Measurements from ENCODE around the gene PTGER2.

GRCh38 chr14:52339262-52339661 is 25.1 kb downstream of the PTGER2 start:
- no peak for TF ChIP-seq NFIC (IDR thresholded peaks at IDR 0.05)
- TF ChIP-seq TEAD4 (IDR thresholded peaks at IDR 0.05) = no peak
- no peak for TF ChIP-seq FOXM1 (IDR thresholded peaks at IDR 0.05; ENCODE audit: borderline replicate concordance, low read depth)
- TF ChIP-seq, protein P1, sequence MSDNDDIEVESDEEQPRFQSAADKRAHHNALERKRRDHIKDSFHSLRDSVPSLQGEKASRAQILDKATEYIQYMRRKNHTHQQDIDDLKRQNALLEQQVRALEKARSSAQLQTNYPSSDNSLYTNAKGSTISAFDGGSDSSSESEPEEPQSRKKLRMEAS (IDR thresholded peaks at IDR 0.05) = no peak
- TF ChIP-seq TCF12 (IDR thresholded peaks at IDR 0.05; ENCODE audit: low read depth) = no peak
- TF ChIP-seq YY1 (IDR thresholded peaks at IDR 0.05; ENCODE audit: low read depth) = no peak
- no peak for TF ChIP-seq REST (IDR thresholded peaks at IDR 0.05; ENCODE audit: low read depth)
- TF ChIP-seq TAF1 (IDR thresholded peaks at IDR 0.05; ENCODE audit: low read depth) = no peak
- no peak for TF ChIP-seq EP300 (IDR thresholded peaks at IDR 0.05; ENCODE audit: borderline replicate concordance)
- no peak for TF ChIP-seq EGR1 (IDR thresholded peaks at IDR 0.05)
- no peak for TF ChIP-seq USF1 (IDR thresholded peaks at IDR 0.05)
- no peak for TF ChIP-seq RAD21 (IDR thresholded peaks at IDR 0.05; ENCODE audit: low read depth)
- no peak for TF ChIP-seq CEBPB (IDR thresholded peaks at IDR 0.05)

All from Ishikawa (cell line).